B cell (primary cell): ENCODE data around the gene RAI1. TPM values are rescaled to one million over a fixed set of nuclear protein-coding genes. Genes with fewer than 3 reads are reported as not detected.

Experiments used
- ATAC-seq: fragments of 200-7000 bp; cut with Tn5 transposase; one replicate; pipeline ENCODE4 v1.10.0; 2021; ENCODE audit warnings: low read depth, mild to moderate bottlenecking, moderate number of reproducible peaks, moderate library complexity
- CTCF ChIA-PET: fragments of 350-600 bp; sonication (Branson Sonifier 250); formaldehyde crosslinking; loops from one replicate; lab custom pipeline; 2021; ENCODE audit warnings: antibody characterized with exemption, inconsistent platforms; lab: Charles Lee
- POLR2A ChIA-PET: fragments of 350-600 bp; sonication (Branson Sonifier 250); formaldehyde crosslinking; loops from one replicate; lab custom pipeline; 2021; ENCODE audit warnings: antibody characterized with exemption; lab: Charles Lee
- DNase-seq: peaks from one replicate; pipeline ENCODE4 v3.0.0; 2013
- H2AFZ ChIP-seq: 2 replicates; pipeline ENCODE4 v1.6.1; 2012; ENCODE audit warnings: mild to moderate bottlenecking, low read depth, low read length; ENCODE audit not compliant: insufficient read depth, poor library complexity, severe bottlenecking
- H3K27ac ChIP-seq, 2 donors: 1 replicate in 1 of 2; 2 replicates in 1 of 2; pipeline ENCODE4 v1.5.1; 2012 to 2013; ENCODE audit warnings: low read length in 2 of 2, mild to moderate bottlenecking in 2 of 2, moderate library complexity in 1 of 2
- H3K27me3 ChIP-seq, 4 experiments: fragments of 200-600 bp in 1 of 4; sonication (generic) in 1 of 4; replicated peaks in 1 of 4; 1 replicate in 2 of 4; 2 replicates in 2 of 4; pipeline versions ENCODE4 v1.6.1 to v1.7.0; 2013 to 2016; ENCODE audit warnings: low read length in 3 of 4, mild to moderate bottlenecking in 2 of 4, mixed read lengths in 1 of 4, moderate library complexity in 1 of 4; ENCODE audit not compliant: insufficient read depth in 4 of 4, control insufficient read depth in 3 of 4; ENCODE audit errors: control extremely low read depth in 1 of 4
- H3K36me3 ChIP-seq, 2 experiments: replicated peaks in 1 of 2; 1 replicate in 1 of 2; 2 replicates in 1 of 2; pipeline versions ENCODE4 v1.6.1 to v1.7.1; 2013; ENCODE audit warnings: low read length in 1 of 2; ENCODE audit not compliant: insufficient read depth in 2 of 2, control insufficient read depth in 1 of 2; ENCODE audit errors: control extremely low read depth in 1 of 2, extremely low read depth in 1 of 2
- H3K4me1 ChIP-seq, 2 donors: fragments of 200-600 bp in 1 of 2; sonication (generic) in 1 of 2; 1 replicate in 1 of 2; 2 replicates in 1 of 2; pipeline versions ENCODE4 v1.5.1 to v1.6.1; 2013 to 2017; ENCODE audit warnings: low read length in 2 of 2; ENCODE audit not compliant: control insufficient read depth in 2 of 2, insufficient read depth in 2 of 2
- H3K4me2 ChIP-seq: replicated peaks from 2 replicates; pipeline ENCODE3; 2012; ENCODE audit warnings: mild to moderate bottlenecking, low read depth, low read length; ENCODE audit not compliant: poor library complexity, severe bottlenecking
- H3K4me3 ChIP-seq, 5 experiments: fragments of 200-600 bp in 1 of 5; sonication (generic) in 1 of 5; 1 replicate in 3 of 5; 2 replicates in 2 of 5; pipeline versions ENCODE4 v1.5.1 to v1.7.0; 2011 to 2016; ENCODE audit warnings: low read length in 4 of 5, mild to moderate bottlenecking in 4 of 5, low read depth in 2 of 5, control low read depth in 1 of 5, moderate library complexity in 1 of 5; ENCODE audit not compliant: insufficient read depth in 1 of 5; ENCODE audit errors: control extremely low read depth in 1 of 5, extremely low read depth in 1 of 5
- H3K79me2 ChIP-seq: fragments of 200-600 bp; sonication (generic); one replicate; pipeline ENCODE4 v1.6.0; 2016; ENCODE audit warnings: low read length; ENCODE audit not compliant: control insufficient read depth, insufficient read depth
- H3K9ac ChIP-seq: fragments of 200-600 bp; sonication (generic); 2 replicates; pipeline ENCODE4 v1.6.1; 2017; ENCODE audit warnings: mild to moderate bottlenecking, low read length, moderate library complexity
- H3K9me3 ChIP-seq, 3 donors: one replicate each; pipeline versions ENCODE4 v1.6.1 to v1.7.1; 2013; ENCODE audit warnings: low read length in 2 of 3; ENCODE audit not compliant: control insufficient read depth in 2 of 3, insufficient read depth in 1 of 3; ENCODE audit errors: control extremely low read depth in 1 of 3
- H4K20me1 ChIP-seq: 2 replicates; pipeline ENCODE4 v1.6.0; 2012; ENCODE audit warnings: mild to moderate bottlenecking, low read length; ENCODE audit not compliant: insufficient read depth, control insufficient read depth, poor library complexity, severe bottlenecking
- H3K27ac Mint-ChIP-seq: one replicate; pipeline ENCODE4 v1.8.0; 2021; ENCODE audit warnings: mixed read lengths
- H3K27me3 Mint-ChIP-seq: one replicate; pipeline ENCODE4 v1.8.0; 2021; ENCODE audit warnings: mixed read lengths
- H3K4me1 Mint-ChIP-seq: one replicate; pipeline ENCODE4 v1.8.0; 2021; ENCODE audit warnings: mixed read lengths
- H3K4me3 Mint-ChIP-seq: one replicate; pipeline ENCODE4 v1.8.0; 2021; ENCODE audit warnings: mixed read lengths
- H3K9me3 Mint-ChIP-seq: one replicate; pipeline ENCODE4 v1.8.0; 2022; ENCODE audit warnings: mixed read lengths; ENCODE audit not compliant: insufficient read depth
- CTCF ChIP-seq: fragments of 200-600 bp; IDR thresholded peaks from one replicate; pipeline ENCODE4 v1.8.0; 2022; ENCODE audit warnings: antibody characterized with exemption, mild to moderate bottlenecking
- EZH2 ChIP-seq: IDR thresholded peaks from 2 replicates; pipeline ENCODE4 v1.6.1; 2012; ENCODE audit warnings: borderline replicate concordance, low read depth, mild to moderate bottlenecking, moderate library complexity, low read length; ENCODE audit not compliant: insufficient read depth, poor library complexity, severe bottlenecking
- WGBS: methylation state at CpG from one replicate; pipeline ENCODE4 v1.1.5; 2013; ENCODE audit warnings: missing lambda C conversion rate; ENCODE audit not compliant: insufficient coverage; 5-methylcytosine and 5-hydroxymethylcytosine counted together
- intact Hi-C: fragments of 100-400 bp; cut with micrococcal nuclease; formaldehyde crosslinking; loops from one replicate; pipeline ENCODE4 v1.10.0; 2022
- polyA plus RNA-seq: library from polyadenylated mRNA; depleted of rRNA; stranded (reverse); fragments of >200 nt; gene quantifications from 2 replicates; pipeline ENCODE4 v1.2.3, GENCODE V29; 2012
- total RNA-seq, 2 donors: library from RNA; stranded (reverse); fragments of 120-200 nt in 1 of 2; gene quantifications; 1 replicate in 1 of 2; 2 replicates in 1 of 2; pipeline versions ENCODE4 v1.2.3 to v1.2.4, GENCODE V29; 2013 to 2022

Gene RAI1
- total and polyA plus RNA-seq, 2 donors (not counting 1 experiment from before 2014, with no cell fraction given), result 4.7 to 34.0 TPM

DNA sequence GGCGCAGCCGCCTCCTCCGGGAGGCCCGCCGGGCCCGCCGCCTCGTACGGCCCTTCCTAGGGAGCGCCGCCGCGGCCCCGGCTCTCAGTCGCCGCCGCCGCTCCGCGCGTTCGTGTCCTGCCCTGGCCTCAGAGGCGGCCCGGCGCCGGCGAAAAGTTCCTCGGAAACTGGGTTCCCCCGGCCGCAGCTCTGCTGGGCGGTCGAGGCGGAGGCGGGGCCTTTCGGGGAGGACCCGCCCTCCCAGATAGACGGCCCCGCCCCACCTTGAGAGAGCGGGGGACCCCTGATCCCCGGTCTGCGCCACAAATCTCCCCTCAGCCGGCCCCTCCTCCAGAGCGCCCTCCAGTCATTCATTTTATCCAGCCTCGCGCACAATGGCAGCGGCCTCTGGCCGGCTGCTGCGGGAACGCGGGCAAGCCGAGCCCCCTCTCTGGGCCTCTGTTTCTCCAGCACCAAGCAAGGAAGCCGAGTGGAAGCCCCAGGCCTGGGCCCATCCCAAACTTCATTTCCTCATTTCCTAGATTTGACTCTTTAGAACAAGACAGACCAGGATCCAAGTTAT lies 155.6 kb downstream of the RAI1 start, which contains the start of gene SREBF1:
SREBF1 (minus strand) TSS at position 169 of the 562 bp plus-strand sequence. CDS start 169 bp downstream, outside the sequence.
- intact Hi-C loops, result loop anchor here (1.0 to 10.0 kb wide), 8 partner anchors 14 to 864 kb away; partner anchors contain the start of genes ALKBH5, ATPAF2, COPS3 and GID4
- ChIA-PET CTCF (interaction anchor here (1.3 to 2.5 kb wide), 7 partner anchors 11 to 155 kb away, joined by 4 to 11 read pairs (median 5); no protein-coding TSS in a partner anchor), POLR2A (interaction anchor here (0.9 to 1.5 kb wide), 8 partner anchors 10 to 155 kb away, joined by 3 to 5 read pairs (median 3); partner anchors contain the start of genes DRC3 and TOM1L2)
- Histone ChIP-seq H3K36me3 (no peaks in the 10 kb centered on the region), H3K79me2 (peaks cover 26% of the 10 kb centered on the region), H3K27me3 (no peaks in the 10 kb centered on the region), H3K4me3 (peak within 1 kb of the TSS; percentile 23 to 91 (median 89)), H4K20me1 (peaks cover 35% of the 10 kb centered on the region), H3K9me3 (no peaks in the 10 kb centered on the region), H3K9ac (peak within 1 kb of the TSS; percentile 97), H3K27ac (peak within 1 kb of the TSS; percentile 93 to 97), H3K4me2 (peak within 1 kb of the TSS; percentile 94), H3K4me1 (peaks cover 45 to 64% of the 10 kb centered on the region in 2 donors), H2AFZ (peak within 1 kb of the TSS; percentile 11)
- peak; percentile 19 for ATAC-seq
- no peaks in the 10 kb centered on the region for H3K27me3 Mint-ChIP-seq
- WGBS, result 3% methylated on average over 52 of the region's 52 CpGs
- H3K4me3 Mint-ChIP-seq, result peak within 1 kb of the TSS; percentile 88
- peak; percentile 80 for DNase-seq
- peaks cover 61% of the 10 kb centered on the region for H3K4me1 Mint-ChIP-seq
- TF ChIP-seq CTCF, result no peak
- no peak for TF ChIP-seq EZH2
- peak within 1 kb of the TSS; percentile 91 for H3K27ac Mint-ChIP-seq
- no peaks in the 10 kb centered on the region for H3K9me3 Mint-ChIP-seq
